Kidney (tissue), 14 donors: Measurements from ENCODE around the gene MTF1. TPM values are rescaled to one million over a fixed set of nuclear protein-coding genes. Genes with fewer than 3 reads are reported as not detected.

Source experiments
- DNase-seq, 5 donors: peaks; one replicate each; pipeline ENCODE4 v3.0.0-alpha.2; 2013 to 2020
- FAIRE-seq: peaks from 2 replicates; lab custom pipeline; 2012; peaks lifted over from hg19 to GRCh38; lab: Jason Lieb, UNC
- H3K27ac ChIP-seq, 2 donors: one replicate each; pipeline ENCODE4 v1.7.0; 2013; ENCODE audit warnings: low read depth in 2 of 2, low read length in 2 of 2, inconsistent platforms in 1 of 2
- H3K27me3 ChIP-seq: one replicate; pipeline ENCODE4 v1.7.1; 2013; ENCODE audit warnings: low read length, inconsistent platforms; ENCODE audit not compliant: control insufficient read depth, insufficient read depth
- H3K36me3 ChIP-seq, 3 donors: one replicate each; pipeline versions ENCODE4 v1.7.0 to v1.7.1; 2013; ENCODE audit warnings: low read length in 3 of 3, control low read depth in 1 of 3, inconsistent platforms in 1 of 3; ENCODE audit not compliant: insufficient read depth in 3 of 3, control insufficient read depth in 2 of 3
- H3K4me1 ChIP-seq, 3 donors: one replicate each; pipeline versions ENCODE4 v1.7.0 to v1.7.1; 2013; ENCODE audit warnings: low read length in 3 of 3, inconsistent platforms in 1 of 3, low read depth in 1 of 3; ENCODE audit not compliant: control insufficient read depth in 2 of 3, insufficient read depth in 2 of 3
- H3K4me3 ChIP-seq, 3 donors: one replicate each; pipeline versions ENCODE4 v1.7.0 to v1.8.1; 2013; ENCODE audit warnings: low read length in 3 of 3, control low read depth in 1 of 3, inconsistent platforms in 1 of 3
- H3K9ac ChIP-seq, 3 donors: one replicate each; pipeline versions ENCODE4 v1.7.0 to v1.7.1; 2013; ENCODE audit warnings: low read length in 3 of 3, control low read depth in 1 of 3, inconsistent platforms in 1 of 3
- H3K9me3 ChIP-seq, 3 donors: one replicate each; pipeline versions ENCODE4 v1.7.0 to v1.7.1; 2013; ENCODE audit warnings: low read length in 3 of 3, control low read depth in 1 of 3, inconsistent platforms in 1 of 3; ENCODE audit not compliant: control insufficient read depth in 2 of 3, insufficient read depth in 1 of 3
- CTCF ChIP-seq: IDR thresholded peaks from 3 replicates; pipeline ENCODE4 v1.5.1; 2012; ENCODE audit warnings: mild to moderate bottlenecking, moderate library complexity, borderline replicate concordance; ENCODE audit not compliant: insufficient read depth; ENCODE audit errors: extremely low read depth
- intact Hi-C: fragments of 100-400 bp; cut with DNase I; formaldehyde crosslinking; loops from one replicate; pipeline ENCODE4 v1.11.1; 2022
- polyA plus RNA-seq: library from polyadenylated mRNA; stranded (reverse); fragments of 350-450 nt; fragmentation: Illumina TruSeq; extraction: RNeasy Lipid Tissue Mini Kit (QIAGEN cat#74804); gene quantifications from one replicate; pipeline ENCODE4 v1.2.3, GENCODE V29; 2014; ENCODE audit warnings: low read depth, low replicate concordance; ENCODE audit not compliant: insufficient read depth
- total RNA-seq: library from RNA; stranded (reverse); fragmentation: NEBNext Ultra II Directional; extraction: Animal tissue kit (Norgen Biotek cat#: 25700); gene quantifications from one replicate; pipeline ENCODE4 v1.2.1, GENCODE V29; 2021
- donor health status: control.
- donor health status: control.
- donor health status: control.
- donor health status: control.
- donor health status: control.
- donor health status: DM: yes; HTN: yes; CAD: no.
- donor health status: Normal renal cell carcinoma (clear cell type).

Gene MTF1
- total and polyA plus RNA-seq, 2 donors from 2014 or later: 2.2 to 26.7 TPM

- FAIRE-seq: no peak
- H3K4me3 ChIP-seq: no peak overlapping the region
- DNase-seq: peak in 2 of 5 donors; percentile 1 to 44
- no peak overlapping the region for H3K27ac ChIP-seq
- no peak overlapping the region for H3K9ac ChIP-seq
- TF ChIP-seq CTCF: no peak
- no peaks in the 10 kb centered on the region for H3K36me3 ChIP-seq
- no peaks in the 10 kb centered on the region for H3K4me1 ChIP-seq
- no peaks in the 10 kb centered on the region for H3K27me3 ChIP-seq
- intact Hi-C loops: no loop called here
- no peaks in the 10 kb centered on the region for H3K9me3 ChIP-seq
Observed at GRCh38 chr1:37794372-37795339, 64.7 kb downstream of the MTF1 start.

- TF ChIP-seq CTCF: peak; percentile 2
- Histone ChIP-seq H3K9ac (no peak within 1 kb of the TSS), H3K36me3 (no peaks in the 10 kb centered on the region), H3K4me1 (no peaks in the 10 kb centered on the region), H3K9me3 (no peaks in the 10 kb centered on the region), H3K27me3 (no peaks in the 10 kb centered on the region), H3K4me3 (peak within 1 kb of the TSS in 2 of 3 donors; percentile 42 to 44), H3K27ac (no peak within 1 kb of the TSS)
- DNase-seq (peak; percentile 63 to 85 (median 74)), FAIRE-seq (no peak)
- intact Hi-C loops: no loop called here
Observed at GRCh38 chr1:37793773-37794371, 65.5 kb downstream of the MTF1 start, which contains the start of gene MANEAL. MANEAL (plus strand) TSS chr1:37793847; CDS start chr1:37794183, 336 bp downstream.

GRCh38 chr1:37792943-37793686 lies 66.3 kb downstream of the MTF1 start:
- no peaks in the 10 kb centered on the region for H3K36me3 ChIP-seq
- H3K27me3 ChIP-seq: no peaks in the 10 kb centered on the region
- no peak overlapping the region for H3K4me3 ChIP-seq
- DNase-seq (peak in 1 of 5 donors; percentile 44), FAIRE-seq (no peak)
- H3K27ac ChIP-seq: no peak overlapping the region
- H3K9me3 ChIP-seq: no peaks in the 10 kb centered on the region
- no peaks in the 10 kb centered on the region for H3K4me1 ChIP-seq
- intact Hi-C loops: no loop called here
- no peak for TF ChIP-seq CTCF
- H3K9ac ChIP-seq: no peak overlapping the region
